ENCODE results near the gene GALE.

Gene GALE

GRCh38 chr1:23817633-23818032 lies 17.1 kb upstream of the GALE start:
- TF ChIP-seq CTCF (IDR thresholded peaks at IDR 0.05; ENCODE audit: borderline replicate concordance, insufficient read depth, low read depth, low read length), result no peak
- no peak overlapping the region for H3K4me3 ChIP-seq (ENCODE audit: low read depth, low read length)

GRCh38 chr1:23816906-23817305 lies 16.4 kb upstream of the GALE start:
- no peak for TF ChIP-seq CTCF (IDR thresholded peaks at IDR 0.05; ENCODE audit: borderline replicate concordance, insufficient read depth, low read depth, low read length)

GRCh38 chr1:23816361-23816760 lies 15.8 kb upstream of the GALE start:
- H3K4me3 ChIP-seq (ENCODE audit: low read depth, low read length), result no peak overlapping the region
- no peak for TF ChIP-seq CTCF (IDR thresholded peaks at IDR 0.05; ENCODE audit: borderline replicate concordance, insufficient read depth, low read depth, low read length)

More at GRCh38 chr1:23816906-23817305, 16.4 kb upstream of the GALE start:
- no peak overlapping the region for H3K4me3 ChIP-seq (ENCODE audit: low read depth, low read length)

- TF ChIP-seq CTCF (IDR thresholded peaks at IDR 0.05; ENCODE audit: borderline replicate concordance, insufficient read depth, low read depth, low read length), result no peak
- H3K4me3 ChIP-seq (ENCODE audit: low read depth, low read length), result no peak overlapping the region
Measured at GRCh38 chr1:23814016-23814415, 13.5 kb upstream of the GALE start.

GRCh38 chr1:23810818-23811540 lies 10.4 kb upstream of the GALE start:
- TF ChIP-seq CTCF (IDR thresholded peaks at IDR 0.05; ENCODE audit: borderline replicate concordance, insufficient read depth, low read depth, low read length), result peak; percentile 92
- no peak overlapping the region for H3K4me3 ChIP-seq (ENCODE audit: low read depth, low read length)

GRCh38 chr1:23809751-23810171 lies 9.2 kb upstream of the GALE start:
- TF ChIP-seq CTCF (IDR thresholded peaks at IDR 0.05; ENCODE audit: borderline replicate concordance, insufficient read depth, low read depth, low read length), result peak; percentile 95
- H3K4me3 ChIP-seq (ENCODE audit: low read depth, low read length), result no peak overlapping the region

- no peak overlapping the region for H3K4me3 ChIP-seq (ENCODE audit: low read depth, low read length)
- TF ChIP-seq CTCF (IDR thresholded peaks at IDR 0.05; ENCODE audit: borderline replicate concordance, insufficient read depth, low read depth, low read length), result no peak
Measured at GRCh38 chr1:23807453-23807852, 6.9 kb upstream of the GALE start.

Data from GM12875 (cell line).